HepG2 (cell line): Measurements from ENCODE around the gene PEX5L. TPM values are rescaled to one million over a fixed set of nuclear protein-coding genes. Genes with fewer than 3 reads are reported as not detected.
A peak's percentile ranks its signal among the peaks of the same experiment; 100 is the strongest.

ENCODE experiments used
- ATAC-seq: fragments of 200-7000 bp; cut with Tn5 transposase; 3 replicates; pipeline ENCODE4 v1.9.1; 2020; ENCODE audit warnings: mild to moderate bottlenecking, moderate library complexity
- BruUV-seq: library from RNA; stranded (reverse); fragments of 400-500 nt; replicated peaks from 2 replicates; lab custom pipeline; 2021; lab: Mats Ljungman, UMichigan
- CTCF ChIA-PET: fragments of 300-600 bp; formaldehyde crosslinking; extraction: SDS; loops from one replicate; lab custom pipeline; 2021; ENCODE audit warnings: low total read pairs, inconsistent platforms, low intra/inter-chr PET ratio; lab: Yijun Ruan, JAX
- POLR2A ChIA-PET: fragments of 350-600 bp; sonication (Branson Sonifier 250); formaldehyde crosslinking; loops from one replicate; lab custom pipeline; 2020; ENCODE audit warnings: antibody characterized with exemption, inconsistent platforms; lab: Yijun Ruan, JAX
- DNase-seq: peaks from one replicate; pipeline ENCODE4 v3.0.0-alpha.2; 2015; ENCODE audit warnings: low spot score
- FAIRE-seq: peaks from 3 replicates; lab custom pipeline; 2011; peaks lifted over from hg19 to GRCh38; lab: Jason Lieb, UNC
- H2AFZ ChIP-seq: one replicate; pipeline ENCODE4 v1.6.1; 2011; ENCODE audit warnings: low read length, inconsistent platforms
- H3K27ac ChIP-seq: fragments of 300-600 bp; 3 replicates; pipeline ENCODE4 v1.8.0; 2011; ENCODE audit warnings: mixed run types, mild to moderate bottlenecking, mixed read lengths, low read length, inconsistent platforms; ENCODE audit not compliant: insufficient read depth; ENCODE audit errors: extremely low read length
- H3K27me3 ChIP-seq, 2 experiments: fragments of 200-600 bp in 1 of 2; 2 replicates in 1 of 2; 3 replicates in 1 of 2; pipeline versions ENCODE4 v1.6.0 to v1.8.0; 2011; ENCODE audit warnings: low read length in 2 of 2, mild to moderate bottlenecking in 2 of 2, moderate library complexity in 2 of 2, inconsistent platforms in 1 of 2; ENCODE audit not compliant: insufficient read depth in 2 of 2, control insufficient read depth in 1 of 2
- H3K36me3 ChIP-seq, 2 experiments: fragments of 200-600 bp in 1 of 2; replicated peaks in 1 of 2; 2 replicates in 1 of 2; 3 replicates in 1 of 2; pipeline versions ENCODE4 v1.5.1 to v1.8.0; 2011; ENCODE audit warnings: low read length in 2 of 2, inconsistent platforms in 1 of 2; ENCODE audit not compliant: insufficient read depth in 2 of 2, control insufficient read depth in 1 of 2
- H3K4me1 ChIP-seq: 2 replicates; pipeline ENCODE4 v1.5.1; 2012; ENCODE audit warnings: low read length, inconsistent platforms; ENCODE audit not compliant: insufficient read depth
- H3K4me2 ChIP-seq: 2 replicates; pipeline ENCODE4 v1.6.0; 2011; ENCODE audit warnings: low read depth, low read length, inconsistent platforms
- H3K4me3 ChIP-seq, 3 experiments: fragments of 200-600 bp in 1 of 3; sonication (generic), shearing (Covaris generic) in 1 of 3; replicated peaks in 1 of 3; 2 replicates each; pipeline ENCODE4 v1.5.1; 2011 to 2016; ENCODE audit warnings: low read length in 3 of 3, inconsistent platforms in 2 of 3, low read depth in 2 of 3, mild to moderate bottlenecking in 2 of 3, control low read depth in 1 of 3, mixed read lengths in 1 of 3; ENCODE audit not compliant: insufficient read depth in 1 of 3
- H3K79me2 ChIP-seq: one replicate; pipeline ENCODE4 v1.6.1; 2011; ENCODE audit warnings: low read length, inconsistent platforms; ENCODE audit not compliant: insufficient read depth
- H3K9ac ChIP-seq: 2 replicates; pipeline ENCODE4 v1.6.0; 2011; ENCODE audit warnings: mild to moderate bottlenecking, low read depth, low read length, inconsistent platforms; ENCODE audit not compliant: insufficient read depth
- H3K9me3 ChIP-seq: 2 replicates; pipeline ENCODE4 v1.5.1; 2012; ENCODE audit warnings: mild to moderate bottlenecking, low read length
- H4K20me1 ChIP-seq: 2 replicates; pipeline ENCODE4 v1.6.0; 2011; ENCODE audit warnings: inconsistent platforms, mild to moderate bottlenecking, low read length, moderate library complexity; ENCODE audit not compliant: insufficient read depth
- ATF5 ChIP-seq: sonication (generic); formaldehyde crosslinking; IDR thresholded peaks from 2 replicates; pipeline ENCODE4 v1.4.0; 2020; ENCODE audit warnings: mild to moderate bottlenecking, low read depth, missing genetic modification reagents
- CBFB ChIP-seq: sonication (generic); formaldehyde crosslinking; IDR thresholded peaks from 2 replicates; pipeline ENCODE4 v1.4.0; 2020; ENCODE audit warnings: missing genetic modification reagents
- CEBPB ChIP-seq: IDR thresholded peaks from 2 replicates; pipeline ENCODE4 v1.6.1; 2011; ENCODE audit warnings: low read depth, low read length, improper control_type of control experiment, borderline replicate concordance
- DRAP1 ChIP-seq: IDR thresholded peaks from 2 replicates; pipeline ENCODE4 v1.6.1; 2016; ENCODE audit warnings: missing genetic modification reagents, missing compliant biosample characterization
- ETV6 ChIP-seq: sonication (generic); formaldehyde crosslinking; conservative IDR thresholded peaks from 2 replicates; pipeline ENCODE4 v1.4.0; 2020; ENCODE audit warnings: missing genetic modification reagents
- FOXA1 ChIP-seq, 2 experiments: fragments of 450-650 bp in 1 of 2; sonication (generic) in 1 of 2; formaldehyde crosslinking in 1 of 2; IDR thresholded peaks; 2 replicates each; pipeline versions ENCODE4 v1.4.0 to v1.6.1; 2016 to 2020; ENCODE audit warnings: missing genetic modification reagents in 1 of 2
- HNF4A ChIP-seq: sonication (generic); formaldehyde crosslinking; IDR thresholded peaks from 2 replicates; pipeline ENCODE4 v1.4.0; 2020; ENCODE audit warnings: missing genetic modification reagents
- IKZF5 ChIP-seq: IDR thresholded peaks from 2 replicates; pipeline ENCODE4 v1.6.1; 2018; ENCODE audit warnings: missing genetic modification reagents, mild to moderate bottlenecking, missing compliant biosample characterization
- PAWR ChIP-seq: sonication (generic); formaldehyde crosslinking; IDR thresholded peaks from 2 replicates; pipeline ENCODE4 v1.4.0; 2020; ENCODE audit warnings: missing genetic modification reagents, mild to moderate bottlenecking, borderline replicate concordance
- ZBTB33 ChIP-seq: sonication (generic); formaldehyde crosslinking; IDR thresholded peaks from 2 replicates; pipeline ENCODE4 v1.4.0; 2020; ENCODE audit warnings: missing genetic modification reagents
- ZBTB34 ChIP-seq: sonication (generic); formaldehyde crosslinking; IDR thresholded peaks from 2 replicates; pipeline ENCODE4 v1.8.0; 2022; ENCODE audit warnings: mild to moderate bottlenecking, missing genetic modification reagents
- ZEB1 ChIP-seq: IDR thresholded peaks from 2 replicates; pipeline ENCODE4 v1.6.1; 2012; ENCODE audit warnings: mild to moderate bottlenecking, low read depth, inconsistent platforms; ENCODE audit not compliant: insufficient replicate concordance
- ZNF549 ChIP-seq: sonication (generic); formaldehyde crosslinking; IDR thresholded peaks from 2 replicates; pipeline ENCODE4 v1.5.0; 2020; ENCODE audit warnings: missing genetic modification reagents
- WGBS: methylation state at CpG from one replicate; pipeline ENCODE4 v1.1.6; 2017; ENCODE audit warnings: low lambda C conversion rate; 5-methylcytosine and 5-hydroxymethylcytosine counted together
- in situ Hi-C: cut with HindIII; loops from 2 replicates; pipeline ENCODE4 v1.10.0; 2017; ENCODE audit warnings: low pct_unique_long_range_greater_than_20kb; ENCODE audit not compliant: extremely low pct_ligation_motif_present
- intact Hi-C: fragments of 100-400 bp; cut with micrococcal nuclease; formaldehyde crosslinking; loops from one replicate; pipeline ENCODE4 v1.10.0; 2022; ENCODE audit not compliant: unreplicated experiment
- polyA plus RNA-seq, 8 experiments: library from polyadenylated mRNA; depleted of rRNA in 3 of 8; stranded (reverse) in 7 of 8; unstranded in 1 of 8; fragments of >200 nt; fragmentation: Illumina TruSeq in 4 of 8; extraction: Trizol in 4 of 8; gene quantifications; 2 replicates each; pipeline versions ENCODE4 v1.2.1 to v1.2.3, GENCODE V29; 2011 to 2016; ENCODE audit warnings: low read depth in 4 of 8, missing spikeins in 1 of 8, mixed read lengths in 1 of 8; ENCODE audit not compliant: insufficient read depth in 1 of 8
- total RNA-seq, 5 experiments: library from RNA; depleted of rRNA; stranded (reverse); fragments of >200 nt; fragmentation: Illumina TruSeq; extraction: Trizol; gene quantifications; 2 replicates each; pipeline ENCODE4 v1.2.3, GENCODE V29; 2016; ENCODE audit warnings: low read depth in 1 of 5

PEX5L gene
- total and polyA plus RNA-seq, 2 of the 13 experiments (the other 11 are each of a cell fraction or from before 2014, with no cell fraction given): not detected

- Histone ChIP-seq H3K27ac (no peak overlapping the region), H2AFZ (no peak overlapping the region), H3K9ac (no peak overlapping the region), H3K4me1 (no peaks in the 10 kb centered on the region), H3K36me3 (no peaks in the 10 kb centered on the region), H3K27me3 (peaks cover 0 to 3% of the 10 kb centered on the region in 2 experiments; a peak in 1 of 5 replicates), H3K4me3 (no peak overlapping the region), H3K4me2 (no peak overlapping the region), H4K20me1 (no peaks in the 10 kb centered on the region), H3K9me3 (no peaks in the 10 kb centered on the region), H3K79me2 (no peaks in the 10 kb centered on the region)
- in situ Hi-C loops: no loop called here
- ChIA-PET CTCF (no interaction called here), POLR2A (no interaction called here)
- WGBS: 2% methylated on average over 2 of the region's 2 CpGs
- no peak for DNase-seq
- no TSS peak for BruUV-seq
- TF ChIP-seq ETV6 (CRISPR knock-in tag) (no peak), PAWR (CRISPR knock-in tag) (no peak), CEBPB (peak; percentile 59; the same call in 1 of the 2 replicates)
- FAIRE-seq: no peak
- intact Hi-C loops: no loop called here
- 0 out of 3 replicates have a peak, but pooled peaks have one; percentile 36 for ATAC-seq
Measured at GRCh38 chr3:179958143-179958542, 78.6 kb downstream of the PEX5L start.

GRCh38 chr3:179957264-179957845 is 79.4 kb downstream of the PEX5L start:
- in situ Hi-C loops: no loop called here
- TF ChIP-seq FOXA1 (IDR thresholded peaks at IDR 0.05) (no peak), FOXA1 (CRISPR knock-in tag; IDR thresholded peaks at IDR 0.05) (no peak), IKZF5 (CRISPR knock-in tag) (no peak), ZNF549 (CRISPR knock-in tag) (no peak), CBFB (CRISPR knock-in tag) (no peak), ZBTB34 (no peak), HNF4A (no peak), ATF5 (no peak), DRAP1 (CRISPR knock-in tag) (no peak), ZBTB33 (CRISPR knock-in tag) (no peak), ZEB1 (no peak)

More at GRCh38 chr3:179957264-179957845, 79.4 kb downstream of the PEX5L start:
- ATAC-seq (no peak), DNase-seq (no peak), FAIRE-seq (no peak)
- Histone ChIP-seq H3K9me3 (no peaks in the 10 kb centered on the region), H3K27ac (no peak overlapping the region), H3K4me1 (no peaks in the 10 kb centered on the region), H3K4me2 (no peak overlapping the region), H2AFZ (no peak overlapping the region), H4K20me1 (no peaks in the 10 kb centered on the region), H3K4me3 (no peak overlapping the region), H3K79me2 (no peaks in the 10 kb centered on the region), H3K36me3 (no peaks in the 10 kb centered on the region), H3K9ac (no peak overlapping the region), H3K27me3 (peaks cover 0 to 3% of the 10 kb centered on the region in 2 experiments; a peak in 1 of 5 replicates)
- no TSS peak for BruUV-seq
- WGBS: 0% methylated on average over 1 of the region's 2 CpGs
- POLR2A ChIA-PET: no interaction called here
- CTCF ChIA-PET: no interaction called here
- intact Hi-C loops: no loop called here
